A673 (cell line): ENCODE results near the gene PDIA4. TPM values are rescaled to one million over a fixed set of nuclear protein-coding genes. Genes with fewer than 3 reads are reported as not detected.
"Not testable (repeated sequence)": the region's sequence is repeated elsewhere in the genome, so short reads cannot be mapped to it uniquely, and the experiment has no call there.

Source experiments
- BruUV-seq: library from RNA; stranded (reverse); fragments of 400-500 nt; replicated peaks from 2 replicates; lab custom pipeline; 2021; lab: Mats Ljungman, UMichigan
- CTCF ChIA-PET: fragments of 300-600 bp; sonication (Branson Sonifier 250); formaldehyde crosslinking; loops from one replicate; lab custom pipeline; 2022; ENCODE audit warnings: antibody characterized with exemption; lab: Charles Lee
- POLR2A ChIA-PET: fragments of 300-600 bp; sonication (Branson Sonifier 250); formaldehyde crosslinking; loops from one replicate; lab custom pipeline; 2022; ENCODE audit warnings: antibody characterized with exemption; ENCODE audit not compliant: low non-redundant PET; lab: Charles Lee
- DNase-seq: peaks from one replicate; pipeline ENCODE4 v3.0.0-alpha.2; 2015; ENCODE audit warnings: low spot score
- H3K27ac ChIP-seq: fragments of 200-600 bp; sonication (generic); 2 replicates; pipeline ENCODE4 v1.5.1; 2016; ENCODE audit warnings: mixed run types, low read depth, mild to moderate bottlenecking, mixed read lengths, antibody characterized with exemption, low read length; ENCODE audit not compliant: poor library complexity, severe bottlenecking
- H3K27me3 ChIP-seq: fragments of 200-600 bp; sonication (generic); replicated peaks from 2 replicates; pipeline ENCODE4 v1.6.1; 2017; ENCODE audit warnings: mixed run types, low read depth, mild to moderate bottlenecking, mixed read lengths, antibody characterized with exemption, low read length; ENCODE audit not compliant: insufficient read depth, poor library complexity
- H3K36me3 ChIP-seq: fragments of 200-600 bp; sonication (generic); 2 replicates; pipeline ENCODE4 v1.6.1; 2016; ENCODE audit warnings: mixed run types, mild to moderate bottlenecking, mixed read lengths, antibody characterized with exemption, low read length; ENCODE audit not compliant: insufficient read depth, poor library complexity, severe bottlenecking
- H3K4me1 ChIP-seq: fragments of 200-600 bp; sonication (generic); 2 replicates; pipeline ENCODE4 v1.6.1; 2017; ENCODE audit warnings: mixed run types, mild to moderate bottlenecking, mixed read lengths, antibody characterized with exemption, low read length; ENCODE audit not compliant: insufficient read depth, poor library complexity, severe bottlenecking
- H3K4me3 ChIP-seq: fragments of 200-600 bp; sonication (generic); 2 replicates; pipeline ENCODE4 v1.5.1; 2016; ENCODE audit warnings: low read depth, mixed run types, mild to moderate bottlenecking, mixed read lengths, low read length; ENCODE audit not compliant: poor library complexity, severe bottlenecking
- H3K9me3 ChIP-seq: fragments of 200-600 bp; sonication (generic); 2 replicates; pipeline ENCODE4 v1.6.1; 2016; ENCODE audit warnings: mixed run types, low read depth, mild to moderate bottlenecking, mixed read lengths, antibody characterized with exemption, low read length; ENCODE audit not compliant: poor library complexity, severe bottlenecking
- EZH2 ChIP-seq: fragments of 200-600 bp; sonication (generic); IDR thresholded peaks from 2 replicates; pipeline ENCODE4 v1.6.1; 2017; ENCODE audit warnings: borderline replicate concordance, low read depth, mild to moderate bottlenecking, mixed read lengths, antibody characterized with exemption, low read length; ENCODE audit not compliant: poor library complexity, severe bottlenecking
- intact Hi-C: fragments of 100-400 bp; cut with micrococcal nuclease; formaldehyde crosslinking; loops from one replicate; pipeline ENCODE4 v1.10.0; 2022; ENCODE audit not compliant: unreplicated experiment
- total RNA-seq: library from RNA; stranded (reverse); gene quantifications from 2 replicates; pipeline ENCODE4 v1.2.3, GENCODE V29; 2021
- TF ChIP-seq, protein P1 (sequence below): fragments of 300-800, 200-600 bp; sonication (generic); conservative IDR thresholded peaks from 2 replicates; pipeline ENCODE4 v1.5.1; 2017; ENCODE audit warnings: low read depth, mild to moderate bottlenecking, antibody characterized with exemption, low read length, moderate library complexity, mixed read lengths

The PDIA4 gene
- total RNA-seq, 1 experiment from 2014 or later, result 235 TPM

DNA sequence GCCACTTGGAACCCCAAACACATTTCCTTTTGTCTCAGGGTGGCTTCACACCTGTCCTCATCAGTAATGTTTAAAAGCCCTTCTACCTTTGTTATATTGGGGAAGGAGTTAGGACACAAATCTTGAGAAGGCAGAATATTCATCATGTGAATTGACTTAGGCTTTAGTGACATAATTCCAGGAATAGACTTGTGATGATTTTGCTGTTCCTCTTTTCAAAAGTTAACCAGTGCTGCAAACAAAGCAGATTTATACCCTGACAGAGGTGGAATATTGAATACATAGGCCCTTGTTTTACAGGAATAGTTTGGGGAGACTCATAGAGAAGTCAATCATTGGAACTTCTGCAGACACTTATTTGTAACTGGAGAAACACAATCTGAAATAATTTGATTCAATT lies 35.2 kb upstream of the PDIA4 start:
- Histone ChIP-seq H3K36me3 (no peaks in the 10 kb centered on the region), H3K27me3 (no peaks in the 10 kb centered on the region), H3K9me3 (no peaks in the 10 kb centered on the region), H3K4me1 (no peaks in the 10 kb centered on the region), H3K4me3 (no peak overlapping the region), H3K27ac (no peak overlapping the region)
- CTCF ChIA-PET, result no interaction called here
- TF ChIP-seq EZH2, result no peak
- TF ChIP-seq, protein P1, sequence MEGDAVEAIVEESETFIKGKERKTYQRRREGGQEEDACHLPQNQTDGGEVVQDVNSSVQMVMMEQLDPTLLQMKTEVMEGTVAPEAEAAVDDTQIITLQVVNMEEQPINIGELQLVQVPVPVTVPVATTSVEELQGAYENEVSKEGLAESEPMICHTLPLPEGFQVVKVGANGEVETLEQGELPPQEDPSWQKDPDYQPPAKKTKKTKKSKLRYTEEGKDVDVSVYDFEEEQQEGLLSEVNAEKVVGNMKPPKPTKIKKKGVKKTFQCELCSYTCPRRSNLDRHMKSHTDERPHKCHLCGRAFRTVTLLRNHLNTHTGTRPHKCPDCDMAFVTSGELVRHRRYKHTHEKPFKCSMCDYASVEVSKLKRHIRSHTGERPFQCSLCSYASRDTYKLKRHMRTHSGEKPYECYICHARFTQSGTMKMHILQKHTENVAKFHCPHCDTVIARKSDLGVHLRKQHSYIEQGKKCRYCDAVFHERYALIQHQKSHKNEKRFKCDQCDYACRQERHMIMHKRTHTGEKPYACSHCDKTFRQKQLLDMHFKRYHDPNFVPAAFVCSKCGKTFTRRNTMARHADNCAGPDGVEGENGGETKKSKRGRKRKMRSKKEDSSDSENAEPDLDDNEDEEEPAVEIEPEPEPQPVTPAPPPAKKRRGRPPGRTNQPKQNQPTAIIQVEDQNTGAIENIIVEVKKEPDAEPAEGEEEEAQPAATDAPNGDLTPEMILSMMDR, result no peak
- intact Hi-C loops, result no loop called here
- TSS peak; percentile 22 for BruUV-seq
- POLR2A ChIA-PET, result no interaction called here
- DNase-seq, result no peak

DNA sequence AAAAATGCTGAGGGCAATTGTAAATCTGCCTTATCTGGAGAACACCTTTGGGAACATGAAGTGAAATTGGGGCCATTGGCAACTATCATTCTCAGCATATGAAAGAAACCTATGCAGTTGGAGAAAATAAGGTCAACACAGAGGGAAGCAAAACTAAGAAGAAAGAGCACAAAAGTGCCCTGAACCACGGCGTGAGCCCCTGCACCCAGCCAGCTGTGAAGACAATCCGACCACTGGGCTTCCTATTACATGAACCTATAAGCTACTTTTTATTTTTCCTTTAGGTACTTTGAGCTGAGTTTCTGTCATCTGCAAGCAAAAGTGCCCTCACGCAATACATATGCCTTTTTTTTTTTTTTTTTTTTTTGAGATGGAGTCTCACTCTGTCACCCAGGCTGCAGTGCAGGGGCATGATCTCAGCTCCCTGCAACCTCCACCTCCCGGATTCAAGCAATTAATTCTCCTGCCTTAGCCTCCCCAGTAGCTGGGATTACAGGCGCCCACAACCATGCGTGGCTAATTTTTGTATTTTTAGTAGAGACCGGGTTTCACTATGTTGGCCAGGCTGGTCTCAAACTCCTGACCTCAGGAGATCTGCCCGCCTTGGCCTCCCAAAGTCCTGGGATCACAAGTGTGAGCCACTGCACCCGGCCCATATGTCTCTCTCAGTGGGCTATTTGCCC lies 34.1 kb upstream of the PDIA4 start:
- DNase-seq, CTCF ChIA-PET, H3K27ac ChIP-seq, H3K9me3 ChIP-seq, H3K4me3 ChIP-seq, H3K27me3 ChIP-seq, intact Hi-C loops, BruUV-seq, H3K4me1 ChIP-seq, H3K36me3 ChIP-seq: not testable (repeated sequence)
- POLR2A ChIA-PET, result interaction anchor here (0.6 kb wide), 1 partner anchor 28 kb away, joined by 3 read pairs; no protein-coding TSS in a partner anchor

DNA sequence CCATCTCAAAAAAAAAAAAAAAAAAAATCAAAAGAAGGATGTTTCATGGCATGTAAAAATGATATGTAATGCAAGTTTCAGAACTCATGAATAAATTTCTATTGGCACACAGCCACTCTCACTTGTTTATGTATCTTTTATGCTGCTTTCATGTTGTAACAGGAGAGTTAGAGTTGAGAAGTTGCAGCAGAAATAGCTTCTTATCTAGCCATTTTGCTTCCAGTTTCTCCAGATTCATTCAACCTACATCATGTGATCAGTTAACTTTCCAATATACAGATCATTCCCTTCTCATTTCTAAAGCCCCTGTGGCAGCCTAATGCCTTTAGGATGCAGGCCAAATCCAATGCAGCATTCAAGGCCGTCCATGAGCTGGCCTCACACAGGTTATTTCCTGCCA lies 31.9 kb upstream of the PDIA4 start:
- no peaks in the 10 kb centered on the region for H3K36me3 ChIP-seq
- H3K27me3 ChIP-seq, result no peaks in the 10 kb centered on the region
- no peaks in the 10 kb centered on the region for H3K9me3 ChIP-seq
- ChIA-PET POLR2A (no interaction called here), CTCF (no interaction called here)
- no peaks in the 10 kb centered on the region for H3K4me1 ChIP-seq
- intact Hi-C loops, result no loop called here
- BruUV-seq, result no TSS peak
- TF ChIP-seq, protein P1, result no peak
- TF ChIP-seq EZH2, result no peak
- no peak for DNase-seq
- H3K27ac ChIP-seq, result no peak overlapping the region
- H3K4me3 ChIP-seq, result no peak overlapping the region

DNA sequence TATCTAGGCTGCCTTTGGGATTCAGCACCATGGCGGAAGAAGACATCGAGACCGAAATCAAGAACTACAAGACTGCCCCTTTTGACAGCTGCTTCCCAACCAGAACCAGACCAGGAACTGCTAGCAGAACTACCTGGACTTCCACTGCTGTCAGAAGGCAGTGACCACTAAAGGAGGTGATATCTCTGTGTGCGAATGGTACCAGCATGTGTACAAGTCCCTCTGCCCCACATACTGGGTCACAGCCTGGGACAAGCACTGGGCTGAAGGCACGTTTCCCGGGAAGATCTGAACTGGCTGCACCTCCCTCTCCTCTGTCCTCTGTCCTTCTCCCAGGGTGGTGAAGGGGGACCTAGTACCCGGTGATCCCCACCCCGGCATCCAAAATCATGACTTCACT lies 25.6 kb upstream of the PDIA4 start:
- intact Hi-C loops, result no loop called here
- no TSS peak for BruUV-seq
- Histone ChIP-seq H3K36me3 (no peaks in the 10 kb centered on the region), H3K9me3 (no peaks in the 10 kb centered on the region), H3K4me1 (no peaks in the 10 kb centered on the region), H3K4me3 (no peak overlapping the region), H3K27me3 (no peaks in the 10 kb centered on the region), H3K27ac (no peak overlapping the region)
- TF ChIP-seq, protein P1, result no peak
- no peak for TF ChIP-seq EZH2
- ChIA-PET CTCF (interaction anchor here (0.7 to 1.2 kb wide), 2 partner anchors 12 to 142 kb away, joined by 3 read pairs; partner anchors contain the start of gene ZNF282), POLR2A (no interaction called here)
- no peak for DNase-seq
